Mucosa of descending colon (tissue), 3 donors: ENCODE measurements around the gene BTBD9. TPM values are rescaled to one million over a fixed set of nuclear protein-coding genes. Genes with fewer than 3 reads are reported as not detected.
A peak's percentile ranks its signal among the peaks of the same experiment; 100 is the strongest.

Source experiments
- ATAC-seq: fragments of 200-7000 bp; cut with Tn5 transposase; one replicate; pipeline ENCODE4 v1.9.1; 2020; ENCODE audit warnings: mild to moderate bottlenecking, moderate library complexity
- DNase-seq, 3 donors: peaks; one replicate each; pipeline ENCODE4 v3.0.0-alpha.2; 2020
- H3K36me3 ChIP-seq: fragments of 200-600 bp; one replicate; pipeline ENCODE4 v1.8.0; 2021; ENCODE audit warnings: low read depth, mild to moderate bottlenecking
- H3K4me1 ChIP-seq: fragments of 200-600 bp; one replicate; pipeline ENCODE4 v1.8.0; 2021; ENCODE audit warnings: low read depth, mild to moderate bottlenecking
- H3K4me3 ChIP-seq: fragments of 200-600 bp; one replicate; pipeline ENCODE4 v1.8.0; 2021; ENCODE audit warnings: mild to moderate bottlenecking
- H3K9me3 ChIP-seq: fragments of 200-600 bp; one replicate; pipeline ENCODE4 v1.8.0; 2021; ENCODE audit warnings: mild to moderate bottlenecking
- CTCF ChIP-seq: fragments of 200-600 bp; IDR thresholded peaks from one replicate; pipeline ENCODE4 v1.8.0; 2022; ENCODE audit warnings: antibody characterized with exemption, mild to moderate bottlenecking
- intact Hi-C, 2 donors: fragments of 100-400 bp; cut with DNase I in 1 of 2; cut with micrococcal nuclease in 1 of 2; formaldehyde crosslinking; loops; one replicate each; pipeline versions ENCODE4 v1.11.0 to v1.11.1; 2022; cut with DNase I, micrococcal nuclease
- total RNA-seq, 3 donors: library from RNA; stranded (reverse); fragmentation: NEBNext Ultra II Directional in 2 of 3; extraction: Animal tissue kit (Norgen Biotek cat#: 25700) in 2 of 3; gene quantifications; one replicate each; pipeline versions ENCODE4 v1.2.1 to v1.2.4, GENCODE V29; 2021 to 2023
- donor health status: DM: no; HTN: no; CAD: no; lungs with moderate emphysema.
- donor health status: DM: no; HTN: no; CAD: no.
- donor health status: DM: no; HTN: yes; CAD: no.

Gene BTBD9
- total RNA-seq, 3 donors from 2014 or later, result 22.4 to 38.8 (median 23.9) TPM

- Histone ChIP-seq H3K4me3 (no peak overlapping the region), H3K9me3 (no peaks in the 10 kb centered on the region), H3K4me1 (no peaks in the 10 kb centered on the region), H3K36me3 (no peaks in the 10 kb centered on the region)
- ATAC-seq (peak; percentile 68), DNase-seq (no peak)
- TF ChIP-seq CTCF, result no peak
- intact Hi-C loops, result no loop called here
Measured at GRCh38 chr6:38552121-38552520, 87.6 kb downstream of the BTBD9 start.

GRCh38 chr6:38549795-38550194, 89.9 kb downstream of the BTBD9 start:
- Histone ChIP-seq H3K4me3 (no peak overlapping the region), H3K4me1 (no peaks in the 10 kb centered on the region), H3K9me3 (no peaks in the 10 kb centered on the region), H3K36me3 (no peaks in the 10 kb centered on the region)
- no peak for TF ChIP-seq CTCF
- DNase-seq (no peak), ATAC-seq (no peak)
- intact Hi-C loops, result no loop called here

- no peaks in the 10 kb centered on the region for H3K9me3 ChIP-seq
- H3K4me1 ChIP-seq, result no peaks in the 10 kb centered on the region
- intact Hi-C loops, result no loop called here
- TF ChIP-seq CTCF, result no peak
- H3K36me3 ChIP-seq, result no peaks in the 10 kb centered on the region
- DNase-seq (no peak), ATAC-seq (no peak)
- H3K4me3 ChIP-seq, result no peak overlapping the region
Measured at GRCh38 chr6:38549180-38549579, 90.5 kb downstream of the BTBD9 start.

GRCh38 chr6:38543022-38543421, 96.7 kb downstream of the BTBD9 start:
- TF ChIP-seq CTCF, result no peak
- intact Hi-C loops, result no loop called here
- DNase-seq, result no peak
- ATAC-seq, result no peak
- H3K9me3 ChIP-seq, result no peaks in the 10 kb centered on the region
- H3K36me3 ChIP-seq, result no peaks in the 10 kb centered on the region
- no peak overlapping the region for H3K4me3 ChIP-seq
- H3K4me1 ChIP-seq, result no peaks in the 10 kb centered on the region

- Histone ChIP-seq H3K9me3 (no peaks in the 10 kb centered on the region), H3K36me3 (no peaks in the 10 kb centered on the region), H3K4me1 (no peaks in the 10 kb centered on the region), H3K4me3 (no peak overlapping the region)
- no peak for TF ChIP-seq CTCF
- DNase-seq (no peak), ATAC-seq (no peak)
- intact Hi-C loops, result no loop called here
Measured at GRCh38 chr6:38542031-38542430, 97.7 kb downstream of the BTBD9 start.

GRCh38 chr6:38533064-38533463, 106.7 kb downstream of the BTBD9 start:
- Histone ChIP-seq H3K4me3 (no peak overlapping the region), H3K4me1 (no peaks in the 10 kb centered on the region), H3K9me3 (peaks cover 5% of the 10 kb centered on the region), H3K36me3 (no peaks in the 10 kb centered on the region)
- intact Hi-C loops, result no loop called here
- no peak for TF ChIP-seq CTCF
- no peak for ATAC-seq
- DNase-seq, result no peak
